B cell (primary cell): ENCODE measurements around the gene MPIG6B.

ENCODE experiments used
- EZH2 ChIP-seq: IDR thresholded peaks from 2 replicates; pipeline ENCODE4 v1.6.1; 2012; ENCODE audit warnings: borderline replicate concordance, low read depth, mild to moderate bottlenecking, moderate library complexity, low read length; ENCODE audit not compliant: insufficient read depth, poor library complexity, severe bottlenecking
- TF ChIP-seq, protein P1 (sequence below): fragments of 200-600 bp; IDR thresholded peaks from one replicate; pipeline ENCODE4 v1.8.0; 2022; ENCODE audit warnings: antibody characterized with exemption, mild to moderate bottlenecking

- TF ChIP-seq, protein P1, sequence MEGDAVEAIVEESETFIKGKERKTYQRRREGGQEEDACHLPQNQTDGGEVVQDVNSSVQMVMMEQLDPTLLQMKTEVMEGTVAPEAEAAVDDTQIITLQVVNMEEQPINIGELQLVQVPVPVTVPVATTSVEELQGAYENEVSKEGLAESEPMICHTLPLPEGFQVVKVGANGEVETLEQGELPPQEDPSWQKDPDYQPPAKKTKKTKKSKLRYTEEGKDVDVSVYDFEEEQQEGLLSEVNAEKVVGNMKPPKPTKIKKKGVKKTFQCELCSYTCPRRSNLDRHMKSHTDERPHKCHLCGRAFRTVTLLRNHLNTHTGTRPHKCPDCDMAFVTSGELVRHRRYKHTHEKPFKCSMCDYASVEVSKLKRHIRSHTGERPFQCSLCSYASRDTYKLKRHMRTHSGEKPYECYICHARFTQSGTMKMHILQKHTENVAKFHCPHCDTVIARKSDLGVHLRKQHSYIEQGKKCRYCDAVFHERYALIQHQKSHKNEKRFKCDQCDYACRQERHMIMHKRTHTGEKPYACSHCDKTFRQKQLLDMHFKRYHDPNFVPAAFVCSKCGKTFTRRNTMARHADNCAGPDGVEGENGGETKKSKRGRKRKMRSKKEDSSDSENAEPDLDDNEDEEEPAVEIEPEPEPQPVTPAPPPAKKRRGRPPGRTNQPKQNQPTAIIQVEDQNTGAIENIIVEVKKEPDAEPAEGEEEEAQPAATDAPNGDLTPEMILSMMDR: no peak
- no peak for TF ChIP-seq EZH2
Measured at GRCh38 chr6:31713991-31714684, 9.0 kb upstream of the MPIG6B start.
